GM12878 (cell line): ENCODE measurements around the gene FKBP8. TPM values are rescaled to one million over a fixed set of nuclear protein-coding genes. Genes with fewer than 3 reads are reported as not detected.

ENCODE experiments used
- ATAC-seq: fragments of 200-7000 bp; cut with Tn5 transposase; 3 replicates; pipeline ENCODE4 v1.9.1; 2020; ENCODE audit warnings: mild to moderate bottlenecking, moderate library complexity
- BruUV-seq: library from RNA; stranded (reverse); fragments of 400-500 nt; replicated peaks from 2 replicates; lab custom pipeline; 2021; lab: Mats Ljungman, UMichigan
- CTCF ChIA-PET: fragments of 300-600 bp; sonication (Branson Sonifier 250); formaldehyde crosslinking; extraction: SDS; loops from one replicate; lab custom pipeline; 2021; ENCODE audit warnings: inconsistent platforms; lab: Yijun Ruan, JAX
- POLR2A ChIA-PET: fragments of 350-600 bp; formaldehyde crosslinking; extraction: SDS; loops from one replicate; lab custom pipeline; 2021; ENCODE audit warnings: inconsistent platforms; lab: Charles Lee
- RAD21 ChIA-PET: fragments of 300-600 bp; sonication (Branson Sonifier 250); formaldehyde crosslinking; loops from one replicate; lab custom pipeline; 2023; ENCODE audit warnings: antibody characterized with exemption; ENCODE audit not compliant: unreplicated experiment; lab: Charles Lee
- SMC1A ChIA-PET: fragments of 300-600 bp; sonication (Branson Sonifier 250); formaldehyde crosslinking; loops from one replicate; lab custom pipeline; 2023; ENCODE audit not compliant: unreplicated experiment, uncharacterized antibody; lab: Charles Lee
- DNase-seq: peaks from one replicate; pipeline ENCODE4 v3.0.0-alpha.2; 2011; ENCODE audit warnings: low read depth, low spot score
- FAIRE-seq: peaks from 3 replicates; lab custom pipeline; 2011; peaks lifted over from hg19 to GRCh38; lab: Jason Lieb, UNC
- H2AFZ ChIP-seq: 2 replicates; pipeline ENCODE4 v1.6.0; 2011; ENCODE audit warnings: low read depth, low read length, control low read depth; ENCODE audit not compliant: control insufficient read depth
- H3K27ac ChIP-seq: 2 replicates; pipeline ENCODE4 v1.5.1; 2011; ENCODE audit warnings: control low read depth; ENCODE audit not compliant: control insufficient read depth, insufficient read depth
- H3K27me3 ChIP-seq, 2 experiments: replicated peaks in 1 of 2; 2 replicates each; pipeline versions ENCODE4 v1.6.0 to v1.6.1; 2011; ENCODE audit warnings: low read length in 1 of 2; ENCODE audit not compliant: control insufficient read depth in 2 of 2, insufficient read depth in 2 of 2
- H3K36me3 ChIP-seq, 2 experiments: 2 replicates each; pipeline ENCODE4 v1.5.1; 2011; ENCODE audit warnings: low read length in 1 of 2; ENCODE audit not compliant: control insufficient read depth in 2 of 2, insufficient read depth in 2 of 2
- H3K4me1 ChIP-seq: 2 replicates; pipeline ENCODE4 v1.6.1; 2011; ENCODE audit warnings: mild to moderate bottlenecking, low read length, moderate library complexity, mixed read lengths; ENCODE audit not compliant: control insufficient read depth, insufficient read depth
- H3K4me2 ChIP-seq: 2 replicates; pipeline ENCODE4 v1.6.0; 2011; ENCODE audit warnings: control low read depth; ENCODE audit not compliant: control insufficient read depth, insufficient read depth
- H3K4me3 ChIP-seq: fragments of 200-600 bp; sonication (generic); 2 replicates; pipeline ENCODE4 v1.5.1; 2016
- H3K79me2 ChIP-seq: 2 replicates; pipeline ENCODE4 v1.6.0; 2011; ENCODE audit warnings: low read length; ENCODE audit not compliant: control insufficient read depth, insufficient read depth
- H3K9ac ChIP-seq: 2 replicates; pipeline ENCODE4 v1.8.0; 2011; ENCODE audit warnings: low read length, control low read depth, mixed read lengths; ENCODE audit not compliant: control insufficient read depth, insufficient read depth
- H3K9me3 ChIP-seq: replicated peaks from 3 replicates; pipeline ENCODE4 v1.5.1; 2011; ENCODE audit warnings: mild to moderate bottlenecking, low read length; ENCODE audit not compliant: control insufficient read depth, insufficient read depth
- H4K20me1 ChIP-seq: 2 replicates; pipeline ENCODE4 v1.6.0; 2011; ENCODE audit not compliant: control insufficient read depth, insufficient read depth
- ESRRA ChIP-seq: IDR thresholded peaks from 2 replicates; pipeline ENCODE4 v1.6.1; 2012; ENCODE audit warnings: mild to moderate bottlenecking, low read length, improper control_type of control experiment
- MTA3 ChIP-seq: IDR thresholded peaks from 2 replicates; pipeline ENCODE4 v1.6.1; 2012; ENCODE audit warnings: low read length, inconsistent platforms, borderline replicate concordance
- NFIC ChIP-seq: IDR thresholded peaks from 2 replicates; pipeline ENCODE4 v1.6.1; 2012; ENCODE audit warnings: low read depth, mild to moderate bottlenecking, inconsistent platforms, low read length, moderate library complexity
- NR2F1 ChIP-seq: fragments of 450-650 bp; conservative IDR thresholded peaks from 2 replicates; pipeline ENCODE4 v1.6.1; 2017; ENCODE audit warnings: mild to moderate bottlenecking
- POLR2AphosphoS2 ChIP-seq: IDR thresholded peaks from 2 replicates; pipeline ENCODE4 v1.6.1; 2011; ENCODE audit warnings: low read depth, mild to moderate bottlenecking, low read length, improper control_type of control experiment, moderate library complexity
- RCOR1 ChIP-seq: conservative IDR thresholded peaks from 2 replicates; pipeline ENCODE4 v1.6.1; 2012; ENCODE audit warnings: low read depth, low read length, improper control_type of control experiment
- SIX5 ChIP-seq: IDR thresholded peaks from 2 replicates; pipeline ENCODE4 v1.6.1; 2011; ENCODE audit warnings: mild to moderate bottlenecking, low read depth, low read length, moderate library complexity; ENCODE audit not compliant: severe bottlenecking
- SMC3 ChIP-seq: IDR thresholded peaks from 2 replicates; pipeline ENCODE4 v1.6.1; 2011; ENCODE audit warnings: low read length, improper control_type of control experiment, borderline replicate concordance
- WRNIP1 ChIP-seq: IDR thresholded peaks from 2 replicates; pipeline ENCODE4 v1.6.1; 2011; ENCODE audit warnings: low read depth, low read length, improper control_type of control experiment, borderline replicate concordance
- ZBED1 ChIP-seq: IDR thresholded peaks from 2 replicates; pipeline ENCODE4 v1.6.1; 2016; ENCODE audit warnings: borderline replicate concordance
- ZBTB4 ChIP-seq: fragments of 450-650 bp; formaldehyde crosslinking; IDR thresholded peaks from 2 replicates; pipeline ENCODE4 v1.4.0; 2022; ENCODE audit warnings: mild to moderate bottlenecking, moderate library complexity
- ZNF622 ChIP-seq: fragments of 450-650 bp; IDR thresholded peaks from 2 replicates; pipeline ENCODE4 v1.6.1; 2017; ENCODE audit warnings: mild to moderate bottlenecking, inconsistent platforms
- WGBS: methylation state at CpG from one replicate; pipeline ENCODE4 v1.1.6; 2016; ENCODE audit warnings: low lambda C conversion rate; ENCODE audit not compliant: insufficient replicate concordance, insufficient coverage; ENCODE audit errors: missing lambda C conversion rate; 5-methylcytosine and 5-hydroxymethylcytosine counted together
- in situ Hi-C: fragments of 300-500 bp; cut with MboI; formaldehyde crosslinking; loops from 9 replicates; pipeline ENCODE4 v1.14.3; 2018; ENCODE audit warnings: mixed read lengths
- intact Hi-C: fragments of 100-400 bp; cut with micrococcal nuclease; formaldehyde crosslinking; loops from one replicate; pipeline ENCODE4 v1.14.2; 2022; ENCODE audit not compliant: unreplicated experiment
- polyA plus RNA-seq, 11 experiments: library from polyadenylated mRNA; depleted of rRNA in 4 of 11; unstranded in 6 of 11; stranded (reverse) in 5 of 11; fragments of >200 nt; fragmentation: Nextera tagmentation in 4 of 11; fragmentation: Illumina TruSeq in 1 of 11; extraction: Ambion mirVana in 4 of 11; extraction: Trizol in 1 of 11; gene quantifications; 1 replicate in 1 of 11; 2 replicates in 10 of 11; pipeline versions ENCODE4 v1.2.1 to v1.2.3, GENCODE V29; 2011 to 2016; ENCODE audit warnings: inconsistent platforms in 2 of 11, missing spikeins in 2 of 11, low read depth in 1 of 11
- total RNA-seq, 4 experiments: library from RNA; depleted of rRNA in 3 of 4; stranded (reverse); fragments of >200 nt in 3 of 4; fragmentation: Illumina TruSeq in 1 of 4; extraction: Trizol in 1 of 4; gene quantifications; 2 replicates each; pipeline versions ENCODE4 v1.2.1 to v1.2.3, GENCODE V29; 2013 to 2021

Gene FKBP8
- total and polyA plus RNA-seq, 10 of the 15 experiments (the other 5 are each of a cell fraction or from before 2014, with no cell fraction given), result 0.13 to 205 (median 95.4) TPM

DNA sequence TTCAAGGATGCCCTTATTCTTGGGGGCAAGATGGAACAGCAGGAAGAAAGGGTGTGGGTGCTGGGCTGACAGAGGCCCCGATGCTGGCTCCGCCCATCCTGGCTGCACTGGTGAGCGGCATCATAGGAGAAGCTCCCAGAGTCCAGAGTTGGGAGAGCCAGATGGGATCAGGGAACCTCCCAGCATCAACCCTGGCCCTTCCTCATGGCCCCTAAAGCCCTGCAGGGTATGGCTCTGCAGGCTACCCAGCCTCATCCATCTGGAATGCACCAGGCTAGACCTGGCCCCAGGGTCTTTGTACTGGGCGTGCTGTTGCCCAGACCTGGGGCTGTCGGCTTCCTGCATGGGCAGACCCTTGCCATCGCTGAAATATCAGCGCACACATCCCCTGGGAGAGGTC is 13.6 kb downstream of the FKBP8 start:
- CTCF ChIA-PET, result no interaction called here
- no peak overlapping the region for H3K9ac ChIP-seq

GRCh38 chr19:18526316-18526715 is 17.1 kb downstream of the FKBP8 start:
- ChIA-PET RAD21 (interaction anchor here (0.9 kb wide), 1 partner anchor 113 kb away, joined by 4 read pairs; no protein-coding TSS in a partner anchor), POLR2A (interaction anchor here (1.6 kb wide), 1 partner anchor 18 kb away, joined by 4 read pairs; the partner anchor contains the start of gene FKBP8), SMC1A (no interaction called here), CTCF (interaction anchor here (0.6 kb wide), 1 partner anchor 78 kb away, joined by 3 read pairs; no protein-coding TSS in a partner anchor)
- Histone ChIP-seq H3K27me3 (no peaks in the 10 kb centered on the region), H3K79me2 (peaks cover 6% of the 10 kb centered on the region), H3K9me3 (no peaks in the 10 kb centered on the region), H3K4me2 (no peak overlapping the region), H3K9ac (no peak overlapping the region), H3K4me3 (no peak overlapping the region), H2AFZ (no peak overlapping the region), H3K27ac (no peak overlapping the region), H4K20me1 (no peaks in the 10 kb centered on the region), H3K4me1 (no peaks in the 10 kb centered on the region), H3K36me3 (no peaks in the 10 kb centered on the region)
- TF ChIP-seq ZBTB4 (CRISPR knock-in tag) (no peak), ZBED1 (no peak), POLR2AphosphoS2 (no peak), RCOR1 (no peak), MTA3 (no peak), NFIC (no peak), SMC3 (no peak)
- intact Hi-C loops, result no loop called here
- no peak for DNase-seq
- ATAC-seq, result no peak
- FAIRE-seq, result no peak
- WGBS, result 61% methylated on average over 7 of the region's 9 CpGs
- BruUV-seq, result no TSS peak
- in situ Hi-C loops, result no loop called here

More for the DNA sequence above, 13.6 kb downstream of the FKBP8 start:
- no peaks in the 10 kb centered on the region for H3K4me1 ChIP-seq
- POLR2A ChIA-PET, result no interaction called here
- TF ChIP-seq ESRRA (no peak), NR2F1 (no peak), SMC3 (no peak), ZNF622 (no peak), WRNIP1 (no peak), SIX5 (no peak)
- TF ChIP-seq, all 136 proteins: peak for 0
- FAIRE-seq, result no peak
- ChIA-PET RAD21 (interaction anchor here (1.2 kb wide), 1 partner anchor 27 kb away, joined by 6 read pairs; the partner anchor contains the start of gene KXD1), SMC1A (no interaction called here)
- H3K9me3 ChIP-seq, result no peaks in the 10 kb centered on the region
- no peak overlapping the region for H2AFZ ChIP-seq
- ATAC-seq, result no peak
- WGBS, result 85% methylated on average over 7 of the region's 7 CpGs
- no peak overlapping the region for H3K27ac ChIP-seq
- H3K36me3 ChIP-seq, result peaks cover 2 to 3% of the 10 kb centered on the region in 2 experiments; a peak in 3 of 4 replicates
- no peaks in the 10 kb centered on the region for H3K79me2 ChIP-seq
- in situ Hi-C loops (no loop called here), intact Hi-C loops (no loop called here)
- no peaks in the 10 kb centered on the region for H4K20me1 ChIP-seq
- H3K27me3 ChIP-seq, result no peaks in the 10 kb centered on the region
- BruUV-seq, result no TSS peak
- no peak for DNase-seq
- H3K4me3 ChIP-seq, result no peak overlapping the region
- no peak overlapping the region for H3K4me2 ChIP-seq
